ENCODE data around the gene TRPT1.

GRCh38 chr11:64268025-64268892 is 42.3 kb upstream of the TRPT1 start:
- TF ChIP-seq, protein P1, sequence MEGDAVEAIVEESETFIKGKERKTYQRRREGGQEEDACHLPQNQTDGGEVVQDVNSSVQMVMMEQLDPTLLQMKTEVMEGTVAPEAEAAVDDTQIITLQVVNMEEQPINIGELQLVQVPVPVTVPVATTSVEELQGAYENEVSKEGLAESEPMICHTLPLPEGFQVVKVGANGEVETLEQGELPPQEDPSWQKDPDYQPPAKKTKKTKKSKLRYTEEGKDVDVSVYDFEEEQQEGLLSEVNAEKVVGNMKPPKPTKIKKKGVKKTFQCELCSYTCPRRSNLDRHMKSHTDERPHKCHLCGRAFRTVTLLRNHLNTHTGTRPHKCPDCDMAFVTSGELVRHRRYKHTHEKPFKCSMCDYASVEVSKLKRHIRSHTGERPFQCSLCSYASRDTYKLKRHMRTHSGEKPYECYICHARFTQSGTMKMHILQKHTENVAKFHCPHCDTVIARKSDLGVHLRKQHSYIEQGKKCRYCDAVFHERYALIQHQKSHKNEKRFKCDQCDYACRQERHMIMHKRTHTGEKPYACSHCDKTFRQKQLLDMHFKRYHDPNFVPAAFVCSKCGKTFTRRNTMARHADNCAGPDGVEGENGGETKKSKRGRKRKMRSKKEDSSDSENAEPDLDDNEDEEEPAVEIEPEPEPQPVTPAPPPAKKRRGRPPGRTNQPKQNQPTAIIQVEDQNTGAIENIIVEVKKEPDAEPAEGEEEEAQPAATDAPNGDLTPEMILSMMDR (conservative IDR thresholded peaks at IDR 0.05; ENCODE audit: low read depth in 2 of 2) = no peak
- TF ChIP-seq EZH2 (IDR thresholded peaks at IDR 0.05; ENCODE audit: low read depth, unreplicated experiment) (no peak), STAT1 (IDR thresholded peaks at IDR 0.05; ENCODE audit: unreplicated experiment) (no peak), CREB1 (CRISPR knock-in tag; IDR thresholded peaks at IDR 0.05; ENCODE audit: low read depth) (no peak), POLR2AphosphoS5 (IDR thresholded peaks at IDR 0.05; ENCODE audit: low read depth) (no peak)
- TF ChIP-seq, protein P2, sequence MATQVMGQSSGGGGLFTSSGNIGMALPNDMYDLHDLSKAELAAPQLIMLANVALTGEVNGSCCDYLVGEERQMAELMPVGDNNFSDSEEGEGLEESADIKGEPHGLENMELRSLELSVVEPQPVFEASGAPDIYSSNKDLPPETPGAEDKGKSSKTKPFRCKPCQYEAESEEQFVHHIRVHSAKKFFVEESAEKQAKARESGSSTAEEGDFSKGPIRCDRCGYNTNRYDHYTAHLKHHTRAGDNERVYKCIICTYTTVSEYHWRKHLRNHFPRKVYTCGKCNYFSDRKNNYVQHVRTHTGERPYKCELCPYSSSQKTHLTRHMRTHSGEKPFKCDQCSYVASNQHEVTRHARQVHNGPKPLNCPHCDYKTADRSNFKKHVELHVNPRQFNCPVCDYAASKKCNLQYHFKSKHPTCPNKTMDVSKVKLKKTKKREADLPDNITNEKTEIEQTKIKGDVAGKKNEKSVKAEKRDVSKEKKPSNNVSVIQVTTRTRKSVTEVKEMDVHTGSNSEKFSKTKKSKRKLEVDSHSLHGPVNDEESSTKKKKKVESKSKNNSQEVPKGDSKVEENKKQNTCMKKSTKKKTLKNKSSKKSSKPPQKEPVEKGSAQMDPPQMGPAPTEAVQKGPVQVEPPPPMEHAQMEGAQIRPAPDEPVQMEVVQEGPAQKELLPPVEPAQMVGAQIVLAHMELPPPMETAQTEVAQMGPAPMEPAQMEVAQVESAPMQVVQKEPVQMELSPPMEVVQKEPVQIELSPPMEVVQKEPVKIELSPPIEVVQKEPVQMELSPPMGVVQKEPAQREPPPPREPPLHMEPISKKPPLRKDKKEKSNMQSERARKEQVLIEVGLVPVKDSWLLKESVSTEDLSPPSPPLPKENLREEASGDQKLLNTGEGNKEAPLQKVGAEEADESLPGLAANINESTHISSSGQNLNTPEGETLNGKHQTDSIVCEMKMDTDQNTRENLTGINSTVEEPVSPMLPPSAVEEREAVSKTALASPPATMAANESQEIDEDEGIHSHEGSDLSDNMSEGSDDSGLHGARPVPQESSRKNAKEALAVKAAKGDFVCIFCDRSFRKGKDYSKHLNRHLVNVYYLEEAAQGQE (IDR thresholded peaks at IDR 0.05; ENCODE audit: unreplicated experiment) = no peak
